RKO (cell line): ENCODE measurements around the gene ITGA11.
"Not testable (repeated sequence)": the region's sequence is repeated elsewhere in the genome, so short reads cannot be mapped to it uniquely, and the experiment has no call there.

ENCODE experiments used
- DNase-seq: peaks from one replicate; pipeline ENCODE4 v3.0.0-alpha.2; 2016; ENCODE audit warnings: low spot score

ITGA11 gene

GRCh38 chr15:68425428-68426060 lies 6.4 kb downstream of the ITGA11 start:
- no peak for DNase-seq

- DNase-seq = no peak
These were observed 7.1 kb downstream of the ITGA11 start for GRCh38 chr15:68424754-68425390.

GRCh38 chr15:68423359-68424296 lies 8.3 kb downstream of the ITGA11 start:
- no peak for DNase-seq

- DNase-seq = not testable (repeated sequence)
These were observed 9.4 kb downstream of the ITGA11 start for GRCh38 chr15:68422403-68423145.

- DNase-seq = no peak
These were observed 10.1 kb downstream of the ITGA11 start for GRCh38 chr15:68421798-68422402.

- DNase-seq = no peak
These were observed 10.8 kb downstream of the ITGA11 start for GRCh38 chr15:68421115-68421551.

GRCh38 chr15:68420186-68420684 lies 11.7 kb downstream of the ITGA11 start:
- DNase-seq = no peak

- no peak for DNase-seq
These were observed 12.4 kb downstream of the ITGA11 start for GRCh38 chr15:68419301-68420175.

GRCh38 chr15:68418611-68419161 lies 13.3 kb downstream of the ITGA11 start:
- DNase-seq = no peak

GRCh38 chr15:68417897-68418296 lies 14.1 kb downstream of the ITGA11 start:
- DNase-seq = no peak

GRCh38 chr15:68417051-68417450 lies 14.9 kb downstream of the ITGA11 start:
- DNase-seq = no peak

GRCh38 chr15:68416158-68416535 lies 15.8 kb downstream of the ITGA11 start:
- no peak for DNase-seq

GRCh38 chr15:68415501-68416157 lies 16.3 kb downstream of the ITGA11 start:
- no peak for DNase-seq

GRCh38 chr15:68415061-68415460 lies 16.9 kb downstream of the ITGA11 start:
- no peak for DNase-seq

GRCh38 chr15:68414591-68414990 lies 17.4 kb downstream of the ITGA11 start:
- DNase-seq = no peak

GRCh38 chr15:68414206-68414555 lies 17.8 kb downstream of the ITGA11 start:
- no peak for DNase-seq

- DNase-seq = no peak
These were observed 18.4 kb downstream of the ITGA11 start for GRCh38 chr15:68413363-68414205.

GRCh38 chr15:68412218-68412617 lies 19.7 kb downstream of the ITGA11 start:
- DNase-seq = no peak

- DNase-seq = no peak
These were observed 20.2 kb downstream of the ITGA11 start for GRCh38 chr15:68411735-68412134.
